Endothelial cell (in vitro differentiated cells): Measurements from ENCODE around the gene SMURF1. TPM values are rescaled to one million over a fixed set of nuclear protein-coding genes. Genes with fewer than 3 reads are reported as not detected.

Experiments used
- DNase-seq: peaks from one replicate; pipeline ENCODE4 v3.0.0; 2021; ENCODE audit warnings: low spot score
- H3K27ac Mint-ChIP-seq: one replicate; pipeline ENCODE4 v1.8.0; 2021; ENCODE audit warnings: mixed read lengths, inconsistent platforms; ENCODE audit not compliant: unreplicated experiment
- H3K27me3 Mint-ChIP-seq: one replicate; pipeline ENCODE4 v1.8.0; 2021; ENCODE audit warnings: mild to moderate bottlenecking, moderate library complexity, mixed read lengths, inconsistent platforms; ENCODE audit not compliant: unreplicated experiment
- H3K36me3 Mint-ChIP-seq: one replicate; pipeline ENCODE4 v1.8.0; 2021; ENCODE audit warnings: mild to moderate bottlenecking, low read depth, mixed read lengths, inconsistent platforms; ENCODE audit not compliant: unreplicated experiment
- H3K4me1 Mint-ChIP-seq: one replicate; pipeline ENCODE4 v1.8.0; 2021; ENCODE audit warnings: mild to moderate bottlenecking, mixed read lengths, inconsistent platforms; ENCODE audit not compliant: unreplicated experiment
- H3K4me3 Mint-ChIP-seq: one replicate; pipeline ENCODE4 v1.8.0; 2021; ENCODE audit warnings: mild to moderate bottlenecking, mixed read lengths, inconsistent platforms; ENCODE audit not compliant: unreplicated experiment
- H3K9me3 Mint-ChIP-seq: one replicate; pipeline ENCODE4 v1.8.0; 2021; ENCODE audit warnings: mixed read lengths, inconsistent platforms; ENCODE audit not compliant: unreplicated experiment
- CTCF ChIP-seq: fragments of 200-600 bp; sonication (generic); IDR thresholded peaks from one replicate; pipeline ENCODE4 v1.5.0; 2021; ENCODE audit warnings: antibody characterized with exemption; ENCODE audit not compliant: unreplicated experiment
- total RNA-seq: library from RNA; stranded (reverse); fragmentation: NEBNext Ultra II Directional; extraction: Animal tissue kit (Norgen Biotek cat#: 25700); gene quantifications from one replicate; pipeline ENCODE4 v1.2.1, GENCODE V29; 2021; ENCODE audit not compliant: unreplicated experiment

SMURF1 gene
- total RNA-seq, 1 donor from 2014 or later = 32.5 TPM

DNA sequence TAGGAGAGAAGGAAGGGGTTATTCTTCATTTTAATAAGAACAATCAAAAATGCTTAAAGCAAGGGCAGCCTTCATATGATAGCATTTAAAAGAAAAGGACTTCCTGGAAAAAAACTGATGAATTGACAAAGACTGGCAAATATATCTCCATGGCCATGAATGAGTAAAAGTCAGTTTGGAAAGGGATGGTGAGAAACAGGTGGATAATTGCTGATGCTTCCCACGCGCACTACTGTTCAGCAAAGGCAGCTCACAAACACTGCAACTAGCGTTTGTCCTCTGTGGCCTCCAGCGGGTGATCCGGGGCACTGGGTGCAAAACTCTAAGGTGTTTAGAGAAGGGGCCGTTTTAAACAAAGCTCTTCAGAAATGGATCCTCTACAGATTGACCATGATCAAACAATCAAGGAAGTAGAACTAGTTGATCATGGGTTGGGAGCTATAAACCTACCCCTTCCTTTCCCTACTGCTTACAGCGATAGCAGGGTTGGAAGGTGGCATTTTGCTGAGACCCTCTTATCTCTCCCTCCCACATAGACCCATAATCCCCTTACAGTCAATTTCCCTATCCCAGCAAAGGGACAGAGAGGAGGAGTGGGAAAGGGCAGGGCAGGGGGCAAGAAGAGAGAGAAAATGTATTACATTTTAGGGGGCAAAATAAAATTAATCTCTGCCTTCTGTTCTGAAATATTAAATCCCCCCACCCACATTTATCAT lies 53.8 kb downstream of the SMURF1 start:
- no peak for DNase-seq
- Mint-ChIP-seq H3K27me3 (no peaks in the 10 kb centered on the region), H3K4me1 (no peaks in the 10 kb centered on the region), H3K9me3 (no peaks in the 10 kb centered on the region), H3K36me3 (peaks cover 6% of the 10 kb centered on the region), H3K4me3 (no peak overlapping the region), H3K27ac (peak overlapping the region; percentile 67)
- TF ChIP-seq CTCF = no peak

DNA sequence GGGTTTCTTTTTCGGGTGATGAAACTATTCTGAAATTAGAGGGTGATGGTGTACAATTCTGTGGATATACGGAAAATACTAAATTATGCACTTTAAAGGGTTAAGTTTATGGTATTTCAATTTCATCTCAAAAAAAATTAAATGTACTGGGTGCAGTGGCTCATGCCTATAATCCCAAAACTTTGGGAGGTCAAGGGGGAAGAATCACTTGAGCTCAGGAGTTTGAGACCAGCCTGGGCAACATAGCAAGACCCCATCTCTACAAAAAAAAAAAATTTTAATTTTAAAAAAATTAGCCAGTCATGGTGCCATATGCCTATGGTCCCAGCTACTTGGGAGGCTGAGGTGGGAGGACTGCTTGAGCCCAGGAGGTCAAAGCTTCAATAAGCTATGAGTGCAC lies 57.0 kb downstream of the SMURF1 start:
- Mint-ChIP-seq H3K4me1 (peaks cover 5% of the 10 kb centered on the region), H3K36me3 (peaks cover 9% of the 10 kb centered on the region)

GRCh38 chr7:99086532-99086931 lies 57.4 kb downstream of the SMURF1 start:
- no peak for TF ChIP-seq CTCF
- peaks cover 5% of the 10 kb centered on the region for H3K4me1 Mint-ChIP-seq
- H3K27ac Mint-ChIP-seq = no peak overlapping the region
- no peak for DNase-seq
- H3K36me3 Mint-ChIP-seq = peaks cover 9% of the 10 kb centered on the region
- H3K27me3 Mint-ChIP-seq = no peaks in the 10 kb centered on the region
- H3K9me3 Mint-ChIP-seq = no peaks in the 10 kb centered on the region
- no peak overlapping the region for H3K4me3 Mint-ChIP-seq

More for the DNA sequence above, 57.0 kb downstream of the SMURF1 start:
- no peaks in the 10 kb centered on the region for H3K9me3 Mint-ChIP-seq
- no peak overlapping the region for H3K27ac Mint-ChIP-seq
- DNase-seq = no peak
- H3K4me3 Mint-ChIP-seq = no peak overlapping the region
- no peak for TF ChIP-seq CTCF
- H3K27me3 Mint-ChIP-seq = no peaks in the 10 kb centered on the region

GRCh38 chr7:99083733-99084132 lies 60.2 kb downstream of the SMURF1 start:
- Mint-ChIP-seq H3K9me3 (no peaks in the 10 kb centered on the region), H3K36me3 (peaks cover 12% of the 10 kb centered on the region), H3K4me1 (peaks cover 23% of the 10 kb centered on the region), H3K27ac (no peak overlapping the region), H3K27me3 (no peaks in the 10 kb centered on the region), H3K4me3 (no peak overlapping the region)
- no peak for DNase-seq
- TF ChIP-seq CTCF = no peak

DNA sequence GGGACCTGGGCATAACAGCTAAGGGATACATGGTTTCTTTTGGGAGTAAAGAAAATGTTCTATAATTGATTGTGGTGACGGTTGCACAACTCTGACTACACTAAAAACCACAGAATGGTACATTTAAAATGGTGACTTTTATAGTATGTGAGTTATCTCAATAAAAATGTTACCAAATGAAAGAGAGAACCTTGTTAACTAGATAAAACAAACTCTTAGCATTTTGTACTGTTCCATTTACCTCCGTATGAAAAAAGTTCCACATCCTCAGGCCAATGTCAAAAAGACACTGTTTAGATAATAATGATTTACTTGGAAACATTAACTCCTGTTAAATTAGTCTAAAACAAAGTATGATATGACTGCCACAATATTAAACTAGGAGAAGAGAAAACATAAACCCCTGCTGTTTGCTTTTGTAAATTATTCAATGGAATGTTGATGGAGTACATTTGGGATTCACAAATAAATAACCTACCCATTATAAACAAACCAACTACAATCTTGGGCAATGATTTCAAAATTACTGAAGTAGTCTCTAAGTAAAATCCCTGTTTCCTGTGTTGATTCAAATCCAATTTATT lies 60.7 kb downstream of the SMURF1 start:
- Mint-ChIP-seq H3K4me1 (peaks cover 23% of the 10 kb centered on the region), H3K9me3 (no peaks in the 10 kb centered on the region), H3K27ac (no peak overlapping the region), H3K4me3 (no peak overlapping the region), H3K36me3 (peaks cover 12% of the 10 kb centered on the region), H3K27me3 (no peaks in the 10 kb centered on the region)
- no peak for TF ChIP-seq CTCF
- no peak for DNase-seq
